Islet precursor cell (in vitro differentiated cells): ENCODE measurements around the gene MEGF11.

Experiments
- DNase-seq: peaks from one replicate; pipeline ENCODE4 v3.0.0-alpha.2; 2018

Gene MEGF11

DNA sequence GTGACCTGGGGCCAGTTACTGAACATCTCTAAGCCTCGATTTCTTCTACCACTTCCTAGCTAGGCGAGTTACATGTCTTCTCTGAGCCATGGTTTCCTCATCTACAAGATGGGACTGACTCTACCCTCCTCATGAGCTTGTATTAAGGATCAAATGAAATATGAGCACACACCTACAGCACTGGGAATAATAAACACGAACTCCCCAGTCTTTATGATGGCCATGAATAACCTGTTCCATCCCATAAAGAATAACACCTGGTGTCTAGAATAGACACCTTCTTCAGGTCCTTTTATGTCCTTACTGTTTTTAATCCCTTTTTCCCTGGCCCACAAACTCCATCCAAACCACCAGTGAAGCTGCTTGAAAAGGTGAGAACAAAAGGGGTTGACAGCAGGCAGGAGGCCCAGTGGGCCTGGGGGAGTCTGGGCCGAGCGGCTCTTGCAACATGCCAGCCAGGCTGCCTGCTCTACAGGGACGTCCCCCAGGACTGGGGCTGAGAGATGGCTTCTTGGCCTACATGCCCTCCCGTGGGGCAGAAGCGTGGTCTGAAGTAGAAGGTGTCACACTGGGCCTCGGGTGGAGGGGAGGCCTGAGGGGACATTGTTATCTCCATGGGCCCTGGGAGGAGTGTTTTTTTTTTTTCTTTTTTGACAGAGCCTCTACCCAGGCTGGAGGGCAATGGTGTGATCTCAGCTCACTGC lies 206.1 kb downstream of the MEGF11 start:
- no peak for DNase-seq

DNA sequence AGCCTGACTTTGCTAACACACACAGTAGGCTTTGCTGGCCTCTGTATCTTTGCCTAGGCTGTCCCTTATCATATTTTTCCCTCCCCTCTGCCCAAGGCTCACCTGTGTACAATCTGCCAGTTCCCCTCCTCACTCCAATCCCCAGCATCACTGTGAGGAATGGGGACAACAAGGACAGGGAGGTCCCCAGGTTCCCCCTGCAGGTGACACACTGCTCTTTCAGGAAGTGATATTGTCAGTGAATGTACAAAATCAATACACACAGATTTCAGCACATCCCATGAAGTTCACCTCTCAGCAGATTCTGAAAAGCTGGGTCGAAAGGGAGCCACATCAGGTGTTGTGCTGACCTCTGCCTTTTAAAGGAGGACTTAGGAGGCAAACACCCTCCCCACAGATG lies 206.8 kb downstream of the MEGF11 start:
- DNase-seq = no peak

DNA sequence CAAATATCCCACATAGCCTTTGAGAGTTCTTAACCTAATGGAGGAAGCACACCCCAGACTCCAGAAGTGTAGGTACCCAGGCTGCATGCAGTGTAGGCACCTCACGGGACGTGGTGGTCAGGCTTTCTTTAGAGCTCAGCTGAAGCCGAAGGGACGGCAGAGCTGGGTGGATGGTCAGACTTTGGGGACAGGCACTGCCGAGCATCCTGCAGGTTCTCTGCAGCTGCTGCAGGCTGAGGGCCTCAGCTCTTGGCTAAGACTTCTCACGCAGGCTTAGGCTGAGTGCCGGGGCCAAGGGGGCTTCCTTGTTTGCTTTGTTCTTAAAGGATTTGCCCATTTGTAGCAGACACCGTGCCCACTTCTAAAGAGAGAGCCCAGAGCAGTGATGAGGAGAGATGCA lies 207.2 kb downstream of the MEGF11 start:
- DNase-seq = no peak

DNA sequence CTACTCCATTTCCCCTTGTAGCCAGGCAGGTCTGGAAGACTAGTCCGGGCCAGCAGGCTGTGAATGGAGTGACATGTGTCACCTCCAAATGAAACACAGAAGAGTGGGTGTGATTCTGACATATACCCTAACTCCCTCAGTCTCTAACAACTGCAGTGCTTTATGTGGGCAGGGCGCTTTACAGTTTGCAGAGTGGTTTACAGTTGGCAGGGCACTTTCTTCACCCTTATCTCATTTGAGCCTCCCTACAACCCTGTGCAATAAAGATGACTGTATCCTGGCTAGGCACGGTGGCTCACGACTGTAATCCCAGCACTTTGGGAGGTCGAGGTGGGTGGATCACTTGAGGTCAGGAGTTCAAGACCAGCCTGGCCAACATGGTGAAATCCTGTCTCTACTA lies 208.0 kb downstream of the MEGF11 start:
- DNase-seq = no peak

DNA sequence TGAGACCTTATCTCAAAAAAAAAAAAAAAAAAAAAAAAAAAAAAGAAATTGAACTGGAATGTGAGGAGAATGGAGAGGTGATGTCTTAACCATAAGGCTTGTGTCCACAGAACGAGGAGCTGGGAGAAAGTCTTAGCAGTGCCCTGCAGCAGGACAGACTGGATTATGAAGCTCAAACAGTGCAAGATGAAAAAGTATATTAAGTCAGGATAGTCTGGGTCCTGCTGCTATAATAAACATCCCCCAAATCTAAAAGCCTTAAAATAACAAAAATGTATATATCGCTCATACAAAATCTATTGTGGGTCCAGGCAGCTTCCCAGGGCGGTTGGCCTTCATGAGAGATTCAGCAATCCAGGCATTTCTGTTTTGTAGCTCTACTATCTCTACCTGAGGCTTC lies 208.7 kb downstream of the MEGF11 start:
- no peak for DNase-seq

DNA sequence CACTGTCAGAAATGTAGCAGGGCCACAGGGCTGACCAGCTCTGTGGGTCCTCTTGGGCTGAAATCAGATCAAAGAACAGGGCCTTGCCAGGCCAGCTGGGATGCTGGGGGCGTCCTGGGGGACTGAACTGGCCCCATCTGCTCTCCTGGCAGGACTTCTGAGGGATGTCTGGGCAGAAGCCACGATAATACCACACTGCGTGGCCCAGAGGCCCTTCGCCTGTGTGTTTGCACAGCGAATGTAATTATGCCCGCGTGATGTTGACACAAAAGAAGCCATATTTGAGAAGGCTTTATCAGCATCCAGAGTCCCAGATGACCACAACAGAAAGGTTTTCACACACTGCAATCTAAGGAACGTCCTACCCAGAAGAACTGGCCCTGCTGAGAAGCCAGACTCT lies 210.3 kb downstream of the MEGF11 start:
- DNase-seq = no peak

DNA sequence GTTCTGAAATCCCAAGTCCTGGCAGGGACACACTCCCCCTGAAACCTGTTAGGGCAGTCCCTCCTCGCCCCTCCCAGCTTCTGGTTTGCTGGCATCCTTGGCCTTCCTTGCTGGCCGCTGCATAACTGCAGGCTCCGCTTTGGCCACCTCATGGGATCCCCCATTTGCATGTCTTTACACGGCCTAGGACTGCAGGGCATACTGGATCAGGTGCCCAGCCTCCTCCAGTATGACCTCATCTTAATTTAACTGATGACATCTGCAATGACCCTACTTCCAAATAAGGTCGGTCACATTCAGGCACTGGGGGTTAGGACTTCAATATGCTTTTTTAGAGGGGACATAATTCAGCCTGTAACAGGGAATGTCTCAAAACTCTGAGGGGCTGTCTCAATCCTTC lies 210.9 kb downstream of the MEGF11 start:
- DNase-seq = peak; percentile 91

DNA sequence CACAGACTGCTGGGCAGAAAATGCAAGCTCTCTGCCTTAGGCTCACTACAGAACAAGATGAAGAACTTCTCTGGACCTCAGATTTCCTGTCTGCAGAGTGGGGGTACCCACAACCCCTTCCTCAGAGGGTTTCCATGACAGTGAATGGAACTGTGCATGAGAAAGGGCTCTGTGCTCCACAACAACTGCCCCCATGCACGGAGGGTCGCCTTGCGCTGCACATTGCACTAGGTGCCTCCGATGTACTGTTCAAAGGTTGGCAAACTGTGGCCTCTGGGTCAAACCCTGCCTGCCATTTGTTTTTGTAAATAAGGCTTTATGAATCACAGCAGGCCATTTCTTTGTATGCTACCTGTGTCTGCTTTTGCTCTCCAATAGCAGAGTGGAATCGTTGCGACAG lies 212.3 kb downstream of the MEGF11 start:
- DNase-seq = no peak

DNA sequence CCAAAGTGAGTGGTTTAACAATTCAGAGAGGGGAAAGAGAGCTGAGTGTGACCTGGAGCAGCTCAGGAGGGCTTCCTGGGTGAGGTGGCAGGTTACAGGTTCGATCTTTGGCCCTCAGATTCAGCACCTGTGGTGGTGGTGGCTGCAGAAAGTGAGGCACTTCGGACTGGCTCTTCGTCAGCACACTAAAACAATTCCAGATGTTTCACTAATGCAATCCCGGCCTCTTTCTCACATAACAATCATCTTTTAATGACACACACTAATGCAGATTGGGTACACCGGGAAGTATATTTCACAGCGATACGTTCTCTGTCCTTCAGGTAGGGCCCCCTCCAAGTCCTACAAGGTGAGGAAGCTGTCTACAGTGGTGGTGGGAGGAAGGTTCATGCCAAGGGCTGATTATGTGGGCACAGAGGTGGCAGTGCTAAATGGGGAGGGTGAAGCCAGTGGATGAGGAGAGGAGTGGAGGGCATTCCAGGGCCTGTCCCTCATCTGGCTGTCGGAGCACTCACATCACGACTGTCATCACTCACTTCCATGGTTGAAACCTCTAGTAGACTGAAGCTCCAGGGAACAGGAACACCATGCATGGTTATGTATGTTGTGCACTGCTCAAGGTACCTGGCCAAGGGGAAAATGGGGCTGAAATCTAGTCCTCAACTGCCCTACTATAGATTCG lies 213.2 kb downstream of the MEGF11 start:
- DNase-seq = no peak

DNA sequence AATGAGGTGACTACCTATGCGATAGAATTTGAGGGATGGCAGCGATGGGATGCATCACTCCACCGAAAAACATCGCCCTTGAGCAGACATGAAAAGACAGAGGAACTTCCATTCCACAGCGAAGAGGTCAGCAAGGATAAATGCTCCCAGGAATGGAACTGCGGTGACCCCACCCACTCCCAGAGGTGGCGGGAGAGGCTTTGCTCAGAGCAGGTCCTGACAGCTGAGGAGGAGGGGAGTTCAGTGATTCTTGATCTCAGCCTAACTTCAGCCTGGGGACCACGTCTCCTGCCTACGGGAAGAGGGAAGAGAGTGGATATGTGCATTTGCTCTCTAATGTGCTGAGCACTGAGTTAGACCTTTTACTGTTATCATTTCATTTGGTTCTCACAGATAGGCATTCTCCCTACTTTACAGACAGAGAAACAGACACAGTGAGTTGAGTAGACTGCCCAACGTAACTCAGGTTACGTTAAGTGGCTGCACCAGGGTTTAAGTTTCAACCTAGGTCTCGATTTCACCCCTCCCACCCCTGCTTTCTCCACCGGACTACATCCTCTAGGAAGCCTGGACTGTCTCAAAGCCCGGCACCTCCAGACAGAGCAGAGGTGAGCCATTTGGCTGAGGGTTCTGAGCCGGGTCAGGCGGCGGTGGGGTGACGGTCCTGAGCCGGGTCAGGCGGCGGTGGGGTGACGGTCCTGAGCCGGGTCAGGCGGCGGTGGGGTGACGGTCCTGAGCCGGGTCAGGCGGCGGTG lies 214.3 kb downstream of the MEGF11 start:
- peak; percentile 97 for DNase-seq

DNA sequence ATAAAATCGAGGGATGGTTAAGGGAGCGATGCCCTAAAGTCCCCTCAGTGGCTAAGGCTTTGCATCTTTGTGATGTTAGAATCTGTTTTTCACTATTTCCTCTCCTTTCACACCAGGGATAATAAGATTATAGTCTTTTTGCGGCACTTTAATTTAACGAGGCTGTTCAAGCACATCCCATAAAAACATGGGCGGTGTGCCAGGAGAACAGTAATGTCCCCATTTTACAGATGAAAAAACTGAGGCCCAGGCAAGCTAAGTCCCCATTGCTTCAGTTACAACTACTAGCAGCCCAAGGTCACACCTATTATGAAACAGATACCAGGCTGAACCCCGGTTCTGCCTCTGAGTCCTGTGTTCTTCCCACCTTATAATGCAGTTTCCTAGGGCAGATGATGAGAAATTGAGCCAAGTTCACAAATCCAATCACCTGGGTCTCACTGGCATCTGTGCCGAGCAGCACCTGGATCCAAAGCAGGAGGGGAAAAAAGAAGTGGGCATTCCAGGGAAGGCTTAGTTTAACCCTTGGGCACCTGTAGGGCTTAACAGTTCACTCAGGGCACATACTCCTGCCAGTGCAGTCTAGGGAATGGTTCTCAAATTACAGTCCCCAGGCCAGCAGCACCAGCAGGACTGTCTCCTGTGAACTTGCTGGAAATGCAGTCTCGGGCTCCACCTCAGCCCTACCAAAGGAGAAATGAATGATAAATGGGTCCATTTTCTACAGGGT lies 215.0 kb downstream of the MEGF11 start:
- no peak for DNase-seq

DNA sequence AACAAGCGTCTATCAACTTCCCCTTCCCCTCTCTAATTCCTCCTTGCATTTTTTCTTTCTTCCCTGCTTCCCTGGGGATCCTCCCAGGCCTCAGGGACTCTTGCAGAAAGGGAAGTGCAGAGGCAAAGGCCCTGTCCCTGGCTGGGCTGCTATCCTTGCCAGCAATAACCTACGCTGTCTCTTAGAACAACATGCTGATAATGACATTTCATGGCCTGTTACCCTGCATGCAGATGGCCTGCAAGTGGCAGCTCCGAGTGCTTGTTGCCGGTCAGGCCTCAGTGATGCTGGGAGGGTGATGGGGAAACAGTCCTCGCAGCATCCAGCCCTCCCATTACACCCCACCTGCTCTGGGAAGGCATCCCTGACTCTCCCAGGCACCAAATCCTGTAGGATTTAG lies 216.7 kb downstream of the MEGF11 start:
- no peak for DNase-seq

DNA sequence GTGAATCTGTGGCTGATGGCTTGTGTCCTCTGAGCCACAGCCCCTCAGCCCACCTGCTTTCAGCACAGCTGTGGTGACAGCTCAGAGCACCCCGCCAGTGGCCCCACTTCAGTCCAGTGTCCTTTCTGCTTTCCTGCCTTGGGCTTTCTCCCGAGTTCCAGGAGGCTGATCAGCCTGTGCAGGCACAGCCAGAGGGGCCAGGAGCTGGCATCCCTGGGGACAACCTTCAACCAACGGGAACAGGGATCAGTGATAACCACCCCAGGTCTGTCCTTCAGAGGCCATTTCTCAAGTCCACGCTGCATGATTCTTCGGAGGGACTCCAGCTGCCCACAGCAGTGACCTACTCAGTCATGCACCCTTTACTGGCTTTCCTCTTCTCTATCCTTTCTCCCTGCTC lies 217.6 kb downstream of the MEGF11 start:
- DNase-seq = no peak

DNA sequence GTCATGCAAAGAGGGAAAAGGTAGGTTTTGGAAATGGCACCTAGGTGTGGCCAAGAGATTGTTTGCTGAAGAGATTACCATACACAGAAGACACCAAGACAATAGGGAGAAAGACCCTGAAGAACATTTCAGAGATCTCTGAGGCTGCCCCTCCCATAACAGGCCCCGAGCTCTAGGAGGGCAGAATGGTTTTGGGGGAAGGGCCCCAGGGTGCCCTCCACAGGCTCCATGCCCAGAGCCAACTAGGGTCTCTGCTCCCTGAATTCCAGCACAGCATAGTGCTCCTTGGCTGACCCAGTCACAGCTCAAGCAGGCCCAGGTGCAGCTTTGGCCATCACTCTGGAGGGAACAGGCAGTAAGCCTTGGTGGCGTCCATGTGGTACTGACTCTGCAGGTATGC lies 220.4 kb downstream of the MEGF11 start:
- no peak for DNase-seq

DNA sequence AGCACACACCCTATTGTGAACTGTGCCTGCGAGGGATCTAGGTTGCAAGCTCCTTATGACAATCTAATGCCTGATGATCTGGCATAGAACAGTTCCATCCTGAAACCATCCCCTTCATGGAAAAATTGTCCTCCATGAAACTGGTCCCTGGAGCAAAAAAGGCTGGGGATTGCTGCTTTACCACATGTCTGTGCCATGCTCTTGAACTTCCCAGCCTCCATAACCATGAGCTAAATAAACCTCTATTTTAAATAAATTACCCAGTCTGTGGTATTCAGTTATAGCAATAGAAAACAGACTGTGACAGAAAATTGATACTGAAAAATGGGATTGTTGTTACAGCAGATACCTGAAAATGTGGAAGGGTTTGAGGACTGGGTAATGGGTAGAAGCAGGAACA lies 221.5 kb downstream of the MEGF11 start:
- no peak for DNase-seq

DNA sequence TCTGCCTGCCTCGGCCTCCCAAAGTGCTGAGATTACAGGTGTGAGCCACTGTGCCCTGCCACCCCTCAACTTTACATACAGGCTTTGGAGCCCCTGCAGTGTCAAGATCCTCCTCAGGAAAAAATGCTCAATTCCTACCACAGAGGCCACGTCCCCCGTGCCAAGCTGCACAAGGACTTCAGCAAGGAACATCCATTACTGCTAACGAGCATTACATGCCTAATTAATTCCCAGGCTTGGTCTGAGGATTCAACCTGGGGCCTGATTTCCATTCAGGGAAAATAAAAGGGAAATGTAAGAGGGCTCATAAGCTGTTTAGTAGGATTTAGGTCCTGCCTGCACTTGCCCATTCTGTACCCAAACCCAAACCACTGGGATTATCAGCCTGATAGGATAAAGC lies 222.9 kb downstream of the MEGF11 start:
- no peak for DNase-seq

DNA sequence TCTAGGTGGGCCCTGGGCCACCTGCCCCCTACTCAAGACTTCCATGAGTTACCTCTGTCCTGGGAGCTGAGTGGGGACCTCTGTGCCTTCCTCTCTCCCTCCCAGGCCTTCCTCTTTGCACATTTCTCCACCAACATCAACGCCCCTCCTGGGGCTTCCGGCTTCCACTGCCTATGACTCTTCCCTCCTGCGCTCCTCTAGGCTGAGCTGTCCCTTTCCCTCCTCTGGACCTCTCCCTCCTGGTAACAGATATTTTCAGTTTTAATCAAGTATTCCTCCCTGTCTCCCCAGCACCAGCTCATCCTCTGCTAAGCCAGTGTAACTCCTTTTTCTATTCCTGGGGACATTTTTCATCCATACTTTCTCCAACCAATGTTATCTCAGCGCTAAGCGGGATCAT lies 223.9 kb downstream of the MEGF11 start:
- DNase-seq = no peak

DNA sequence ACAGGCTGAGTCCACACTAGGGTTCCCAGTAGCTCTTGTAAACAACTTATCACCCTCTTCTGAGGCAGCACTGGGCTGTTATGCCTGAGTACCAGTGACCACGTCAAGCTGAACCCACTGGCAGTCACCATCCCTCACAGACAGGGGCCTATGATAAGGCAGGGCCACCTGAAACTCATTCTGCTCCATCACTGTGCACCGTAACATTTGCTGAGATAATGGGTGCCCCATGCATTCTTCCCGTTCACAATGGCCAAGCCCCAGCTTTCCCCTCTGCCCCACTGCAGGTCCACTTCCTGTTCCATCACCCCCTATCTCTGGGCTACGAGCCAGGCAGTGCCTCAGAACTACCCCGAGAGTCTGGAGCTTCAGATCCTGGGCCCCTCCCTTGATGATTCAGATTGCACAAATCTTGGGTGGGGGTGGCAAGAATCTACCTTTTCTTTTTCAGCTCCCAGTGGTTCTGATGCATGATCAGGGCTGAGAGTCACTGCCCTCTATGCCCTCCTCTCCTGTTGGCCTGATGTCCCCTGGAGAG lies 226.2 kb downstream of the MEGF11 start:
- DNase-seq = no peak

DNA sequence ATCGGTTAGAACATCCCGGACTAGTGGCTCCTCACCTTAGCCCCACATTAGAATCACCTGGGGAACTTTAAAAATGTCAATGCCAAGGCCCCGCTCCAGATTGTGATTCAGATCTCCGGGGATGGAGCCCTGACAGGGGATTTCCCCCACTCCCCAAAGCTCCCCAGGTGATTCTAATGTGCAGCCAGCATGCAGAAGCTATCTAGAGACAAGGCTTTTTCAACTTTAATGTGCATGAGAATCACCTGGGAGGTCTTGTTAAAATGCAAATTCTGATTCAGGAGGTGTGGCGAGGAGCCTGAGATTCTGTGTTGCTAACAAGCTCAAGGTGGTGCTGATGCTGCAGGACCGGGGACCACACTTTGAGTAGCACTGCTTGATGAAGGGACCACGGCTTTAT lies 227.6 kb downstream of the MEGF11 start:
- no peak for DNase-seq

DNA sequence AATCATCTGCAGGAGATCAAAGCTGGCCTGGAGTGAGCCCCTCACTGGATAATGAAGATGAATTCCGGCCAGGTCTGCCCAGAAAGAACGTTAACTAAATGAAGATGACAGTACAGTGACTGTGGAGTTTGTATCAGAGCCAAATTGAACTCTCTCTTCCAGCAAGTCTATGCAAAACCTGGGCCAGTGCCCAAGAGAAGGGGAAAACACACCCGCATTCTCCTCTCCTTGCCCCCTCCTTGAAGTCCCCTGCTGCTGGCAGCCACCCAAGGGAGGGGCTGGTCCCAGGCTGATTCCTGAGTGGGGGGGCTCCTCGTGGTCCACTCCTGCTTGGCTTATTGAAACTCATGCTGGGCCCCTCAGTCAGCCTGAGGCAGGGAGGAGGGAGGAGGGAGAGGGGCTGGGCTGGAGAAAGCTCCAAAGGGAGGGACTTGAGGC lies 228.5 kb downstream of the MEGF11 start:
- DNase-seq = no peak

DNA sequence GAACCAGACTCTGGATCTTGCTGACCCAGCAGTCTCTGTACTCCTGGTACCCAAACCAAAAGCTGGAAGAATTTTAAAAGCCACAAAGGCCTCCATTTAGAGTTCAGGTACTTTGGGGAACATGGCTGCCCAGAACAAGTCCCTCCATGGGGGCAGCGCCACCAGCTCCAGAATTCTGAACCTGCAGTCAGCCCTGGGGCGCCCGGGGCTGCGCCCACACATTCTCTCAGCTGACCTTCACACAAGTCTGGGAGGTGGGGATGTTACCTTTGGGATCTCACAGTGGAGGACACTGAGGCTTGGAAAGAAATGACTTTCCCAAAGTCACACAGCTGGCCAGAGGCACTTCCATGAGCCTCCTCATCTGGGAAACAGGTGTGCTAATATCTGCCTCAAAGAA lies 229.4 kb downstream of the MEGF11 start:
- DNase-seq = no peak

DNA sequence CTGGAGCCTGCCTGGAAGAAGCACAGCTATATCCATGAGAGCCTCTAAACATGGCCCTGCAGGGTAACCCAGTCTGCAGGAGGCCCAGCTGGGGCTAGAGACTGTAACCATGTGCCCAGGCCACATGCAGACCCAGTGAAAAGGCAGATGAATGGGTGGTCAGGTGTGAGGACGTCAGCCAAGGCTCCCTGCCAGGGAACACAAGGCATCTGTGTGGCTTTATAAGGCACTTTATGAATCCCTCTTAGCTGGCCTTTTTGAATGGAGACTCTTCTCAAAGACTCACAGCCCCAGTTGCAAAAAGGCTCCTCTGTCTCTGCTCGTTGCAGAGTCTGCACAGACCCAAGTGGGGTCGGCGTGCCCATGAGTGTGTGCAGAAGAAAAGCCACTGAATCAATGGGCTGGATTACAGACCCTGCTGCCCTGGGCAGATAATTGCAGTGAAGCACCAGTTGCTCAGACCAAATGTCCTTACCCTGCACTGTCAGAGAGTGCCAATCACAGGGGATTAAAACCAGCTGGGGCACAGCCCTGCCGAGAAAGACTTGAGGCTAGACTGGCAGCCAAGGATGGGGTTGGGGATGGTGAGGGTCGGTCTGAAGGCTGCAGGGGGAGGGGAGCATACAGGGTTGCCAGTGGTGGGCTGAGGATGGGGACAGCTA lies 230.1 kb downstream of the MEGF11 start:
- no peak for DNase-seq

DNA sequence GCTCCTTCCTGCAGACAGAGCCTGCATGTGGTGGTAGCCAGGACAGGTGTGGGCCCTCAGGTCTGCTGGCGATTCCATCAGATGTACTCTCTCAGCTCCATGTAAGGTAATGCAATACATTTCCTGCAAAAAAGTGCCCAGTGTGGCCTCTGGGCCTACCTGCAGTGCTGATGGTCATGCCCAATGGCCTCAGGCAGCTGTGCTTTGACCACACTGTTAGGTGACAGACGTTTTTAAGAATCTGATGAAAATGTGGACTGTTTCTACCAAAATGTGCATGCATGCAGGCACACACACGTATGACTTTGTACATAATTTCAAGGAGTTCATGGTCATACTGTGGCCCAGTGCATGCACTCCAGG lies 231.4 kb downstream of the MEGF11 start:
- no peak for DNase-seq
